PFSK-1 (cell line): Measurements from ENCODE around the gene OR4M1.

ENCODE experiments used
- POLR2AphosphoS5 ChIP-seq: IDR thresholded peaks from 2 replicates; pipeline ENCODE4 v1.6.1; 2012; ENCODE audit warnings: low read depth, mild to moderate bottlenecking, control low read depth, low read length, moderate library complexity
- TAF1 ChIP-seq: IDR thresholded peaks from 2 replicates; pipeline ENCODE4 v1.6.1; 2012; ENCODE audit warnings: low read length, control low read depth, borderline replicate concordance; ENCODE audit not compliant: insufficient read depth

GRCh38 chr14:19828314-19828713, 55.0 kb downstream of the OR4M1 start:
- no peak for TF ChIP-seq POLR2AphosphoS5
- TF ChIP-seq TAF1, result no peak
